Liver (tissue), 3 donors: ENCODE data around the gene EPHA6.

Experiments
- CTCF ChIP-seq: fragments of 150-350 bp; IDR thresholded peaks from 2 replicates; pipeline ENCODE4 v1.5.1; 2017; ENCODE audit warnings: improper control_type of control experiment, low read depth, low read length; ENCODE audit not compliant: missing input control
- JUND ChIP-seq, 2 donors: IDR thresholded peaks; 2 replicates each; pipeline ENCODE4 v1.6.1; 2016; ENCODE audit warnings: antibody characterized with exemption in 2 of 2
- RAD21 ChIP-seq, 2 donors: IDR thresholded peaks; 2 replicates each; pipeline ENCODE4 v1.6.1; 2016; ENCODE audit warnings: antibody characterized with exemption in 2 of 2, mild to moderate bottlenecking in 2 of 2
- REST ChIP-seq: IDR thresholded peaks from 2 replicates; pipeline ENCODE4 v1.6.1; 2016; ENCODE audit warnings: antibody characterized with exemption, mild to moderate bottlenecking
- RXRA ChIP-seq, 2 donors: IDR thresholded peaks; 2 replicates each; pipeline ENCODE4 v1.6.1; 2017 to 2018; ENCODE audit warnings: antibody characterized with exemption in 2 of 2, mild to moderate bottlenecking in 1 of 2
- SP1 ChIP-seq: IDR thresholded peaks from 2 replicates; pipeline ENCODE4 v1.6.1; 2018; ENCODE audit warnings: antibody characterized with exemption, mild to moderate bottlenecking
- TAF1 ChIP-seq: conservative IDR thresholded peaks from 2 replicates; pipeline ENCODE4 v1.6.1; 2016; ENCODE audit warnings: antibody characterized with exemption, mild to moderate bottlenecking
- YY1 ChIP-seq: IDR thresholded peaks from 2 replicates; pipeline ENCODE4 v1.6.1; 2016; ENCODE audit warnings: antibody characterized with exemption, mild to moderate bottlenecking
- TF ChIP-seq, protein P1 (sequence below): IDR thresholded peaks from 2 replicates; pipeline ENCODE4 v1.6.1; 2016; ENCODE audit warnings: antibody characterized with exemption
- TF ChIP-seq, protein P2 (sequence below): IDR thresholded peaks from 2 replicates; pipeline ENCODE4 v1.6.1; 2016; ENCODE audit warnings: antibody characterized with exemption
- donor health status: healthy.
- donor health status: healthy.

DNA sequence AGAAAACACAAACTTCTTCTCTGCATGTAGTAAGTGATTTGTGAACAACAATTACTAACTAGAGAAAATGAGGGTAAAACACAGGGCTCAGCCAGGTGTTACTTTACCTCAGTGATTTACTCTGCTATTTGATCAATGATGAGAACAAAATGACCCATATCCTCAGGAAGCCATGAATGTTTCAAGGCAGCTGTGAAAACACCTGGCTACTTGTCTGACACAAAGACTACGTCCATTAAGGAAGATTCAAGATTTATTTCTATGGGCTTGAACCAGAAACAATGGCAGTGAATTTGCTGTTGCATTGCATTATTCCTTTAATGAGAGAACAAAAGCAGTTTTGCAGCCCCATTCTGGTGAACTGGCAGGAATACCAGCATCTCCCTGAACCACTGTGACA lies 575.5 kb downstream of the EPHA6 start:
- TF ChIP-seq CTCF (no peak), JUND (IDR thresholded peaks at IDR 0.05) (no peak), RAD21 (IDR thresholded peaks at IDR 0.05) (no peak), SP1 (no peak), REST (no peak), YY1 (no peak), RXRA (IDR thresholded peaks at IDR 0.05) (no peak), TAF1 (no peak)
- TF ChIP-seq, protein P1, sequence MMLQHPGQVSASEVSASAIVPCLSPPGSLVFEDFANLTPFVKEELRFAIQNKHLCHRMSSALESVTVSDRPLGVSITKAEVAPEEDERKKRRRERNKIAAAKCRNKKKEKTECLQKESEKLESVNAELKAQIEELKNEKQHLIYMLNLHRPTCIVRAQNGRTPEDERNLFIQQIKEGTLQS, result no peak
- TF ChIP-seq, protein P2, sequence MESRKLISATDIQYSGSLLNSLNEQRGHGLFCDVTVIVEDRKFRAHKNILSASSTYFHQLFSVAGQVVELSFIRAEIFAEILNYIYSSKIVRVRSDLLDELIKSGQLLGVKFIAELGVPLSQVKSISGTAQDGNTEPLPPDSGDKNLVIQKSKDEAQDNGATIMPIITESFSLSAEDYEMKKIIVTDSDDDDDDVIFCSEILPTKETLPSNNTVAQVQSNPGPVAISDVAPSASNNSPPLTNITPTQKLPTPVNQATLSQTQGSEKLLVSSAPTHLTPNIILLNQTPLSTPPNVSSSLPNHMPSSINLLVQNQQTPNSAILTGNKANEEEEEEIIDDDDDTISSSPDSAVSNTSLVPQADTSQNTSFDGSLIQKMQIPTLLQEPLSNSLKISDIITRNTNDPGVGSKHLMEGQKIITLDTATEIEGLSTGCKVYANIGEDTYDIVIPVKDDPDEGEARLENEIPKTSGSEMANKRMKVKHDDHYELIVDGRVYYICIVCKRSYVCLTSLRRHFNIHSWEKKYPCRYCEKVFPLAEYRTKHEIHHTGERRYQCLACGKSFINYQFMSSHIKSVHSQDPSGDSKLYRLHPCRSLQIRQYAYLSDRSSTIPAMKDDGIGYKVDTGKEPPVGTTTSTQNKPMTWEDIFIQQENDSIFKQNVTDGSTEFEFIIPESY, result no peak
